Germinal center (tissue), 1 donor: ENCODE measurements around the gene ABHD12.

Source experiments
- DNase-seq: peaks from one replicate; pipeline ENCODE4 v3.0.0; 2012; ENCODE audit warnings: mixed read lengths, low spot score

ABHD12 gene

GRCh38 chr20:25257130-25257529 is 133.5 kb downstream of the ABHD12 start:
- no peak for DNase-seq

- no peak for DNase-seq
Observed at GRCh38 chr20:25256226-25256859, 134.3 kb downstream of the ABHD12 start.

GRCh38 chr20:25254986-25255680 is 135.5 kb downstream of the ABHD12 start:
- no peak for DNase-seq

DNA sequence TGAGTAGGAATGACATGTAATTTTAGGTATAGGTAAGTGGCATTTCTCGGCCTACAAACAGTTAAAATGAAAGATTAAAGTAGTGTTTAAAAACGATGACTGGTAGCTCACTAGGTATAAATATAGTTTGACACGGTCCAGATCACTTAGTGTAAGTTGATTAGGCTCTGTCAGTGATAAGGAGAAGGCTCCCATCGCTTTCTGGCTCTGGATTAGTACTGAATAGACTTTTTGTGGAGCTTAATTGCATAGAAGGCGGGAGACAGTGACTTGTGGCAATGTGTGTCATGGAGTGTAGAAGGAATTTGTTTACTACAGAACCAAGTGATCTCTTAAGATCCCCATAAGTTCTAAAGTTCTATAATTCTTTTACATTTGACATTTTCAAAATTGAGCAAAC is 136.1 kb downstream of the ABHD12 start:
- no peak for DNase-seq

- DNase-seq = no peak
Observed at GRCh38 chr20:25253606-25254275, 136.9 kb downstream of the ABHD12 start.

GRCh38 chr20:25252686-25253421 is 137.8 kb downstream of the ABHD12 start:
- no peak for DNase-seq

- DNase-seq = no peak
Observed at GRCh38 chr20:25252230-25252651, 138.4 kb downstream of the ABHD12 start.

- DNase-seq = no peak
Observed at GRCh38 chr20:25251558-25251957, 139.1 kb downstream of the ABHD12 start.

DNA sequence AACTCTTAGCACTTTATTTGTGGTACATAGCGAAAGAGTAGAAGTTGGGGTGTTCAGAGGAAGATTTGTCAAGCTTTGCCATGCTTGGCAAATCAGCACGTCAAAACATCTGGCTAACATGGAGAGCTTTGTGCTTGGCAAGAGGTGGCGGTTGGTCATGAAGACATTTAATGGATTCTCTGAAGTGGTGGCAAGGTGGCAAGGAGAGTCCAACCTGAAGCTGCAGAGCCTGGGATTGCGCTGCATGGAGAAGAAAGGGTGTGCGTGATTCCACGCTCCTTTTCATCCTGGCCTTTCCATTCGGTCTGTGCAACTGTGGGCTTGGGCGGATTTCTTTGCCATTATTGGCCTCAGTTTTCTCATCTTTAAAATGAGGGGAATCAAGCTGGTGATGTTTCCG is 139.6 kb downstream of the ABHD12 start:
- DNase-seq = no peak

GRCh38 chr20:25250508-25250907 is 140.1 kb downstream of the ABHD12 start:
- no peak for DNase-seq
